SW480 (cell line): Measurements from ENCODE around the gene RPL38.
"Not testable (repeated sequence)": the region's sequence is repeated elsewhere in the genome, so short reads cannot be mapped to it uniquely, and the experiment has no call there.

Experiments
- DNase-seq: peaks from one replicate; pipeline ENCODE4 v3.0.0-alpha.2; 2016; ENCODE audit warnings: low spot score

RPL38 gene

DNA sequence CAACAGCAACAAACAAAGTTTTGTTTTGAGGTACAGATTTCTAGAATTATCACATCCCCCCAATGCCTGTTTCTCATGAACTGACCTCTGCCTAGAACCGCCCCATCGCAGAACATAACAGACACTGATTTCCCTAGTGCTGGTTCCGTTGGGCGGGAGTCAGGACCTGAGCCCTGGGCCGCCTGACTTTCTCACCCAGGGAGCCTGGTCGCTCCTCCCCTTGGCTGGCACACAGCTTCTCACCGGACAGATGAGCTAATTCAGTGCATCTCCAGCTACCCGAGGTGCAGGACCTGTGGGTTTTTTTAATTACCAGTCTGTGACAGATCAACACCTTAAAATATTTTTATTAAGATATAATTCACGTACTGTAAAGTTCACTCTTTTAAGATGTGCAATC lies 20.1 kb upstream of the RPL38 start:
- DNase-seq: no peak

GRCh38 chr17:74185571-74186185 lies 17.8 kb upstream of the RPL38 start:
- DNase-seq: no peak

GRCh38 chr17:74186498-74186897 lies 17.0 kb upstream of the RPL38 start:
- DNase-seq: no peak

DNA sequence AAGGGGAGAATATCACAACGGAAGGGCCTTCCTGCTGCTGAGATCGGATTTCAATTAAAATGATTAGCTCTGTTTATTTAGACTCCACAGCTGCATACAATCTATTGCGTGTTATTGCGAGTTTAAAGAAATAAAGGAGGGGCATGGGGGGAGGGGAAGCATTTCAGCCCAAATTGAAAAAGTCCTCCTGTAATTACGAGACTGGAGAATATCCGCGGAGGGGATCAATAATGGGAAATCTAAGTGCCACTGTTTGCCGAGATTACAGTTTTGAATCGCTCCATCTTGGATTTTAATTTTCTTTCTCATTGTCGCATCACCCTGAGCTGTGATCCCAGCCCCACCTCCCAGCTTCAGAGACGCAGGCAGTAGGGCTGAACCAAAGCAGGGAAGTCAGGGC lies 15.7 kb upstream of the RPL38 start:
- no peak for DNase-seq

GRCh38 chr17:74188687-74189086 lies 14.8 kb upstream of the RPL38 start:
- not testable (repeated sequence) for DNase-seq

DNA sequence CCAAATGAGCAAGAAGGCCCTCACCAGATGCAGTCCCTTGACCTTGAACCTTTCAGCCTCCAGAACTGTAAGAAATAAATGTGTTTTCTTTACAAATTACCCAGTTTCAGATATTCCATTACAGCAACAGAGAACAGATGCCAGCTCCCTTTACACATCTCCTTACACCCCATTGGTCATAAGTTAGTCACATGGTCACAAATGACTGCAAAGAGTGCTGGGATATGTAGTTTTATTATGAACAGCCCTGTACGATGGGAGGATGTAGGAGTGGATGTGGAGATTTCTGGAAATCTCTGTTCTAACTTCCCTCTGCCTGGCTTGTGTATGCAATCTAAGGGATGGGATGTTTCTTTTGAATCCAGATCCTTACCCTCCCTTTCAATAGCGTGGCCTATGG lies 13.3 kb upstream of the RPL38 start:
- peak; percentile 63 for DNase-seq

GRCh38 chr17:74190807-74191406 lies 12.6 kb upstream of the RPL38 start:
- DNase-seq: no peak

- no peak for DNase-seq
These were observed 10.3 kb upstream of the RPL38 start for GRCh38 chr17:74192950-74193781.

GRCh38 chr17:74194682-74195081 lies 8.8 kb upstream of the RPL38 start:
- no peak for DNase-seq

DNA sequence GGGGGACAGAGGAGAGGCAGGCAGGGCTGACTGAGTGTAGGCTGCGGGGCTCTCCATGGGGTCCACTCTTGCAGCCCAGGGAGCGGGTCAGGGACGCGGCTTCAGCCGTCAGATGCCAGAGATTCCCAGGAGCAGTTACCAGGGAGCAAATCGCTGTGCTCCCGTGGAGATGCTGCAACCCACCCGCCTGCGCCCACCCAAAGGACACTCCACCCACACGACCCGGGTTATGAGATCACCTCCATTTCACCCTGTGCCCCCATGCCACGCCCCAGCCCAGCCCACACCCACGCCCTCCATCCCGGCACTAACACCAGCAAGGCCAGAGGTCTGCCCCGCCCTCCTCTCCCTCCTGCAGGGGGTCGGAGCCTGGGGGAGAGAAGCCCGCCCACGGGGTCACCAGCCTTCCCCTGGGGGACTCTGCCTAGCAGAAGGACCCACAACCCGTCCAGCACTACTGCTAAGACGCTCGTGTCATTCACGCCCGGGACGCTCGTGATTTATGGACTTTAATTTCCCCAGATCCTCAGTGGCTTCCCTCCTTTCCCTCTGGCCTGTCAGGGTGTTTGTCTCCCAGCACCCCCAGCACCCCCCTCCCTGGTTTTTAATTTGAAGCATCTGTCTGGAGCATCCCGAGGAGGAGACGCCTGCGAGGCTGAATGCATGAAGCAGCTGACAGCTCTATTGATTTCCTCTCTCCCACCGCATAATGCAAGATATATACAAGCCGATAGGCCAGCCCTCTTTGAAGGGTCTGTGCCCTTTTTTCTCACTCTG lies 6.7 kb upstream of the RPL38 start:
- no peak for DNase-seq

DNA sequence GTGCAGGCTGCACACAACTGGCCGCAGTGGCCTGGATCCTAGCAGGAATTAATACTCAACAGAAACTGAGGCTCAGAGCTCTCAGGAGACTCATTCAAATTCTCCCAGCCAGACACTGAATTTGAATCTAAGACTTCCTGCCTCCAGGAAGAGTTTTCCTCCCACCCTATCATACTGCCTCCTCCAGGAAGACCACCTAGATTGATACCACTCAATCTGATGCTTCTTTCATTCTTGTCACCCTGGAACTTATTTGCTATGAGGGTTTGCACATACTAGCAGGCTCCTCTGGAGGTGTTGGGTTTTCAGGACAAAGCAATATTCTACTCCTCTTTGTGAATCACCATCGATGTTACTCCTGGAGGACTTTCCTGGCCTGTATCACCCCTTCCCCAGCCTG lies 5.7 kb upstream of the RPL38 start:
- DNase-seq: no peak

GRCh38 chr17:74198694-74199093 lies 4.8 kb upstream of the RPL38 start:
- no peak for DNase-seq

DNA sequence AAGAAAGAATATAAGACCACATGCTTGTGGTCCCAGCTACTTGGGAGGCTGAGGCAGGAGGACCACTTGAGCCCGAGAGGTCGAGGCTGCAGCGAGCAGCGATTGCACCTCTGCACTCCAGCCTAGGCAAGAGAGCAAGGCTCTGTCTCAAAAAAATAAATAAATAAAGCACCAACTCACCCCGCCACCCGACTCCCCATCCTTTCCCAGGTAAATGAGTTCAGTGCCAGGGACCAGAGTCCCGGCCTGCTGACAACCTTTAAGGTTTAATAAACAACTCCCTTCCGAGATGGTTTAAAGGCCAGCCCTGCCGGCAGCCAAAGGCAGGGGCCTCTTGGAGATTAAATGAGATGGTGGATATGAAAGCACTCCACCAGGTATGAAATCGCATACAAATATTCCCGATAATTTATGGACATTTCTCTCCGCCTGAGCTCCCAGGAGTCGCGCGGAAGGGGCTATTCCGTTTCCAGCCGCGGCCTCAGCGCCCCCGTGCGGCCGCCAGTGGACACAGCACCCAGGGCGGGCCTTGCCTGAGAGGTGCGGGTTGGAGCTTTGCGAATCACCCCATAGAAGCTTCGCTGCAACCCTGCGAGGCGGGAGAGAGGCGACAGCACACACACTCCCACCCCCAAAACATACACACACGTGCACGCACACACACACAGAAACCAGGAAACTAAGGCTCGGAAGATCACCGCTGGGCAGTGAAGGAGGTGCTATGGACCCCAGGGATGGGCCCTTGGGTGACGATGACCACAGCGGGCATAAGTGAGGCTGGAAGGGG lies 4.0 kb upstream of the RPL38 start:
- peak; percentile 50 for DNase-seq

- no peak for DNase-seq
These were observed 3.4 kb upstream of the RPL38 start for GRCh38 chr17:74200112-74200511.

GRCh38 chr17:74201250-74201649 lies 2.2 kb upstream of the RPL38 start:
- no peak for DNase-seq

- no peak for DNase-seq
These were observed 1.5 kb upstream of the RPL38 start for GRCh38 chr17:74201948-74202347.

- no peak for DNase-seq
These were observed 540 bp upstream of the RPL38 start for GRCh38 chr17:74202938-74203337.

DNA sequence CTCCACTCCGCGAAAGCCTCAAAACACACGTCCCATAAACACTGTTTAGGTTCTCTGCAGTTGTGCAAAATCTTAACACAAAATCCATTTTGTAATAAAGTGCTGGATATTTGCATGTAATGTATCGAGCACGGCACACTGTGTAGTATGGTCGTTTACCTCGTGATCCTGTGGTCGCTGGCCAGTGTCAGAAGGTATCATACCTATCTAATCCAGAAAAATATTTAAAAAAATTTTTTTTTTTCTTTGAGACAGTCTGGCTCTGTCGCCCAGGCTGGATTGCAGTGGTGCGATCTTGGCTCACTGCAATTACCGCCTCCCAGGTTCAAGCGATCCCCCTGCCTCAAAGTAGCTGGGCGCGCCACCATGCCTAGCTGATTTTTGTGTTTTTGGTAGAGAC lies 996 bp downstream of the RPL38 start:
- DNase-seq: no peak

GRCh38 chr17:74205274-74205673 lies 1.8 kb downstream of the RPL38 start:
- DNase-seq: no peak

DNA sequence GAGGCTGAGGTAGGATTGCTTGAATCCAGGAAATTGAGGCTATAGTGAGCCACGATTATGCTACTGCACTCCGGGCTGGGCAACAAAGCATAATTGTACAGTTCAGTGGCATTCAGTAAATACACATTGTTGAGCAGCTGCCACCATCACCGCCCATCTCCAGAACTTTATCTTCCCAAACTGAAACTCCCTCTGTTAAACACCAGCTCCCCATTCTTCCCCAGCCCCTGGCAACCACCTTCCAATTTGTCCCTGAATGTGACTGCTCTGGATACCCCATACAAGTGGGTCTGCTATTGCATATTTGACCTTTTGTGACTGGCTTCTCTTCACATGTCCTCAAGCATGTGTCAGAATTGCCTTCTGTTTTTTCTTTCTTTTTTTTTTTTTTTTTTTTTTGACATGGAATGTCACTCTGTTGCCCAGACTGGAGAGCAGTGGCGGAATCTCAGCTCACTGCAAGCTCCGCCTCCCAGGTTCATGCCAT lies 2.9 kb downstream of the RPL38 start:
- DNase-seq: no peak
